Neural cell (in vitro differentiated cells): ENCODE results near the gene SAMMSON. TPM values are rescaled to one million over a fixed set of nuclear protein-coding genes. Genes with fewer than 3 reads are reported as not detected.

Source experiments
- H2AFZ ChIP-seq: fragments of 200-600, 300-800 bp; sonication (generic), shearing (Covaris generic); 2 replicates; pipeline ENCODE4 v1.6.0; 2014; ENCODE audit warnings: low read depth, mild to moderate bottlenecking, antibody characterized with exemption, low read length, moderate library complexity
- H3F3A ChIP-seq: fragments of 200-600 bp; shearing (Covaris generic); 2 replicates; pipeline ENCODE4 v1.6.1; 2016; ENCODE audit warnings: mild to moderate bottlenecking, moderate library complexity, mixed read lengths, antibody characterized with exemption, low read length; ENCODE audit not compliant: insufficient read depth, poor library complexity, severe bottlenecking
- H3K27ac ChIP-seq: fragments of 200-600, 300-800 bp; sonication (generic), shearing (Covaris generic); 2 replicates; pipeline ENCODE4 v1.5.1; 2014; ENCODE audit warnings: mild to moderate bottlenecking, low read length, moderate library complexity
- H3K27me3 ChIP-seq: fragments of 300-800, 200-600 bp; sonication (generic), shearing (Covaris generic); 2 replicates; pipeline ENCODE4 v1.6.0; 2014; ENCODE audit warnings: mild to moderate bottlenecking, low read depth, low read length, moderate library complexity; ENCODE audit not compliant: insufficient read depth
- H3K36me3 ChIP-seq: fragments of 300-800, 200-600 bp; sonication (generic), shearing (Covaris generic); 2 replicates; pipeline ENCODE4 v1.5.1; 2014; ENCODE audit warnings: mild to moderate bottlenecking, antibody characterized with exemption, low read length, moderate library complexity; ENCODE audit not compliant: insufficient read depth
- H3K4me2 ChIP-seq: fragments of 300-800, 200-600 bp; sonication (generic), shearing (Covaris generic); 2 replicates; pipeline ENCODE4 v1.6.0; 2014; ENCODE audit warnings: mild to moderate bottlenecking, low read length
- H3K4me3 ChIP-seq: fragments of 300-800, 200-600 bp; sonication (generic), shearing (Covaris generic); 2 replicates; pipeline ENCODE4 v1.5.1; 2014; ENCODE audit warnings: mild to moderate bottlenecking, low read length, moderate library complexity
- H3K79me2 ChIP-seq: fragments of 200-600 bp; shearing (Covaris generic); replicated peaks from 2 replicates; pipeline ENCODE4 v1.6.0; 2014; ENCODE audit warnings: mild to moderate bottlenecking, low read length, moderate library complexity; ENCODE audit not compliant: insufficient read depth
- H3K9ac ChIP-seq: fragments of 300-800, 200-600 bp; sonication (generic), shearing (Covaris generic); 2 replicates; pipeline ENCODE4 v1.6.1; 2016; ENCODE audit warnings: mild to moderate bottlenecking, low read length, mixed read lengths
- H3K9me2 ChIP-seq: fragments of 200-600 bp; shearing (Covaris generic); 2 replicates; pipeline ENCODE4 v1.6.1; 2016; ENCODE audit warnings: mild to moderate bottlenecking, low read length, mixed read lengths; ENCODE audit not compliant: insufficient read depth
- H3K9me3 ChIP-seq: fragments of 200-600, 300-800 bp; sonication (generic), shearing (Covaris generic); 2 replicates; pipeline ENCODE4 v1.6.1; 2016; ENCODE audit warnings: mild to moderate bottlenecking, mixed run types, low read length, moderate library complexity, mixed read lengths
- H4K20me1 ChIP-seq: fragments of 200-600 bp; shearing (Covaris generic); 2 replicates; pipeline ENCODE4 v1.6.1; 2016; ENCODE audit warnings: mild to moderate bottlenecking, mixed run types; ENCODE audit not compliant: insufficient read depth
- EP300 ChIP-seq: fragments of 450-650 bp; conservative IDR thresholded peaks from 2 replicates; pipeline ENCODE4 v1.6.1; 2014; ENCODE audit warnings: antibody characterized with exemption, mild to moderate bottlenecking, moderate library complexity; ENCODE audit not compliant: poor library complexity, severe bottlenecking
- EZH2 ChIP-seq: fragments of 200-600, 300-800 bp; shearing (Covaris generic), sonication (generic); IDR thresholded peaks from 2 replicates; pipeline ENCODE4 v1.6.1; 2014; ENCODE audit warnings: antibody characterized with exemption, low read length, borderline replicate concordance, mild to moderate bottlenecking; ENCODE audit not compliant: insufficient read depth, poor library complexity, severe bottlenecking
- MXI1 ChIP-seq: fragments of 450-650 bp; conservative IDR thresholded peaks from 2 replicates; pipeline ENCODE4 v1.6.1; 2014; ENCODE audit warnings: antibody characterized with exemption, mild to moderate bottlenecking; ENCODE audit not compliant: poor library complexity, severe bottlenecking
- POLR2AphosphoS5 ChIP-seq: IDR thresholded peaks from 2 replicates; pipeline ENCODE4 v1.6.1; 2012
- RAD21 ChIP-seq: fragments of 450-650 bp; conservative IDR thresholded peaks from 2 replicates; pipeline ENCODE4 v1.6.1; 2014; ENCODE audit warnings: antibody characterized with exemption, mild to moderate bottlenecking, moderate library complexity
- SMC3 ChIP-seq: fragments of 450-650 bp; conservative IDR thresholded peaks from 2 replicates; pipeline ENCODE4 v1.6.1; 2014; ENCODE audit warnings: antibody characterized with exemption, mild to moderate bottlenecking, moderate library complexity; ENCODE audit not compliant: poor library complexity
- TAF1 ChIP-seq: IDR thresholded peaks from 2 replicates; pipeline ENCODE4 v1.6.1; 2012; ENCODE audit warnings: low read depth
- polyA plus RNA-seq: library from polyadenylated mRNA; depleted of rRNA; stranded (reverse); fragments of >200 nt; gene quantifications from 2 replicates; pipeline ENCODE4 v1.2.3, GENCODE V29; 2014
- TF ChIP-seq, protein P1 (sequence below): fragments of 450-650 bp; IDR thresholded peaks from 2 replicates; pipeline ENCODE4 v1.5.1; 2014; ENCODE audit warnings: antibody characterized with exemption, mild to moderate bottlenecking, moderate library complexity; ENCODE audit not compliant: poor library complexity, severe bottlenecking
- TF ChIP-seq, protein P2 (sequence below): IDR thresholded peaks from 2 replicates; pipeline ENCODE4 v1.6.1; 2012; ENCODE audit warnings: borderline replicate concordance

SAMMSON gene
- polyA plus RNA-seq, 1 donor from 2014 or later: not detected

DNA sequence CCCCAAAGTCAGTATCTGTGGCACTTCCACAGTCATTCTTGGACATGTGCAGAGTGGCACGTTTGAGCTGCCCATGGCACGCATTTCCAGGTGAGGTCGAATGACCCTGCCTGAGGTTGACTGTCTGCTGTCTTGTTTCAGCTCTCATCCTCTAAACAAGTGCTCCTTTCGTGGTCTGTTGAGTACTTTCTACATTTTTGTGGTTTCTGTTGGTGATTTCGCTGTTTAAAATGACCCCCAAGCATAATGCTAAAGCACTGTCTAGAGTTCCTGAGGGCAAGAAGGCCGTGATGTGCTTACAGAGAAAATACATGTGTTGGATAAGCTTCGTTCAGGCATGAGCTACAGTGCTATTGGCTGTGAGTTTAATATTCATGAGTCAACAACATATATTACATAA is 40.0 kb upstream of the SAMMSON start:
- no peaks in the 10 kb centered on the region for H3K9me2 ChIP-seq
- H4K20me1 ChIP-seq: no peaks in the 10 kb centered on the region
- no peaks in the 10 kb centered on the region for H3K36me3 ChIP-seq
- no peak overlapping the region for H3K27ac ChIP-seq
- H2AFZ ChIP-seq: no peak overlapping the region
- H3K4me2 ChIP-seq: no peak overlapping the region
- TF ChIP-seq EZH2: no peak
- TF ChIP-seq RAD21: no peak
- TF ChIP-seq SMC3: no peak
- TF ChIP-seq EP300: no peak
- no peak for TF ChIP-seq TAF1
- no peak for TF ChIP-seq POLR2AphosphoS5
- TF ChIP-seq, protein P1, sequence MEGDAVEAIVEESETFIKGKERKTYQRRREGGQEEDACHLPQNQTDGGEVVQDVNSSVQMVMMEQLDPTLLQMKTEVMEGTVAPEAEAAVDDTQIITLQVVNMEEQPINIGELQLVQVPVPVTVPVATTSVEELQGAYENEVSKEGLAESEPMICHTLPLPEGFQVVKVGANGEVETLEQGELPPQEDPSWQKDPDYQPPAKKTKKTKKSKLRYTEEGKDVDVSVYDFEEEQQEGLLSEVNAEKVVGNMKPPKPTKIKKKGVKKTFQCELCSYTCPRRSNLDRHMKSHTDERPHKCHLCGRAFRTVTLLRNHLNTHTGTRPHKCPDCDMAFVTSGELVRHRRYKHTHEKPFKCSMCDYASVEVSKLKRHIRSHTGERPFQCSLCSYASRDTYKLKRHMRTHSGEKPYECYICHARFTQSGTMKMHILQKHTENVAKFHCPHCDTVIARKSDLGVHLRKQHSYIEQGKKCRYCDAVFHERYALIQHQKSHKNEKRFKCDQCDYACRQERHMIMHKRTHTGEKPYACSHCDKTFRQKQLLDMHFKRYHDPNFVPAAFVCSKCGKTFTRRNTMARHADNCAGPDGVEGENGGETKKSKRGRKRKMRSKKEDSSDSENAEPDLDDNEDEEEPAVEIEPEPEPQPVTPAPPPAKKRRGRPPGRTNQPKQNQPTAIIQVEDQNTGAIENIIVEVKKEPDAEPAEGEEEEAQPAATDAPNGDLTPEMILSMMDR: no peak
- TF ChIP-seq MXI1: no peak
- TF ChIP-seq, protein P2, sequence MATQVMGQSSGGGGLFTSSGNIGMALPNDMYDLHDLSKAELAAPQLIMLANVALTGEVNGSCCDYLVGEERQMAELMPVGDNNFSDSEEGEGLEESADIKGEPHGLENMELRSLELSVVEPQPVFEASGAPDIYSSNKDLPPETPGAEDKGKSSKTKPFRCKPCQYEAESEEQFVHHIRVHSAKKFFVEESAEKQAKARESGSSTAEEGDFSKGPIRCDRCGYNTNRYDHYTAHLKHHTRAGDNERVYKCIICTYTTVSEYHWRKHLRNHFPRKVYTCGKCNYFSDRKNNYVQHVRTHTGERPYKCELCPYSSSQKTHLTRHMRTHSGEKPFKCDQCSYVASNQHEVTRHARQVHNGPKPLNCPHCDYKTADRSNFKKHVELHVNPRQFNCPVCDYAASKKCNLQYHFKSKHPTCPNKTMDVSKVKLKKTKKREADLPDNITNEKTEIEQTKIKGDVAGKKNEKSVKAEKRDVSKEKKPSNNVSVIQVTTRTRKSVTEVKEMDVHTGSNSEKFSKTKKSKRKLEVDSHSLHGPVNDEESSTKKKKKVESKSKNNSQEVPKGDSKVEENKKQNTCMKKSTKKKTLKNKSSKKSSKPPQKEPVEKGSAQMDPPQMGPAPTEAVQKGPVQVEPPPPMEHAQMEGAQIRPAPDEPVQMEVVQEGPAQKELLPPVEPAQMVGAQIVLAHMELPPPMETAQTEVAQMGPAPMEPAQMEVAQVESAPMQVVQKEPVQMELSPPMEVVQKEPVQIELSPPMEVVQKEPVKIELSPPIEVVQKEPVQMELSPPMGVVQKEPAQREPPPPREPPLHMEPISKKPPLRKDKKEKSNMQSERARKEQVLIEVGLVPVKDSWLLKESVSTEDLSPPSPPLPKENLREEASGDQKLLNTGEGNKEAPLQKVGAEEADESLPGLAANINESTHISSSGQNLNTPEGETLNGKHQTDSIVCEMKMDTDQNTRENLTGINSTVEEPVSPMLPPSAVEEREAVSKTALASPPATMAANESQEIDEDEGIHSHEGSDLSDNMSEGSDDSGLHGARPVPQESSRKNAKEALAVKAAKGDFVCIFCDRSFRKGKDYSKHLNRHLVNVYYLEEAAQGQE: no peak
- H3K9me3 ChIP-seq: no peaks in the 10 kb centered on the region
- H3F3A ChIP-seq: no peaks in the 10 kb centered on the region
- H3K4me3 ChIP-seq: no peak overlapping the region
- H3K9ac ChIP-seq: no peak overlapping the region
- no peaks in the 10 kb centered on the region for H3K27me3 ChIP-seq
- no peaks in the 10 kb centered on the region for H3K79me2 ChIP-seq

DNA sequence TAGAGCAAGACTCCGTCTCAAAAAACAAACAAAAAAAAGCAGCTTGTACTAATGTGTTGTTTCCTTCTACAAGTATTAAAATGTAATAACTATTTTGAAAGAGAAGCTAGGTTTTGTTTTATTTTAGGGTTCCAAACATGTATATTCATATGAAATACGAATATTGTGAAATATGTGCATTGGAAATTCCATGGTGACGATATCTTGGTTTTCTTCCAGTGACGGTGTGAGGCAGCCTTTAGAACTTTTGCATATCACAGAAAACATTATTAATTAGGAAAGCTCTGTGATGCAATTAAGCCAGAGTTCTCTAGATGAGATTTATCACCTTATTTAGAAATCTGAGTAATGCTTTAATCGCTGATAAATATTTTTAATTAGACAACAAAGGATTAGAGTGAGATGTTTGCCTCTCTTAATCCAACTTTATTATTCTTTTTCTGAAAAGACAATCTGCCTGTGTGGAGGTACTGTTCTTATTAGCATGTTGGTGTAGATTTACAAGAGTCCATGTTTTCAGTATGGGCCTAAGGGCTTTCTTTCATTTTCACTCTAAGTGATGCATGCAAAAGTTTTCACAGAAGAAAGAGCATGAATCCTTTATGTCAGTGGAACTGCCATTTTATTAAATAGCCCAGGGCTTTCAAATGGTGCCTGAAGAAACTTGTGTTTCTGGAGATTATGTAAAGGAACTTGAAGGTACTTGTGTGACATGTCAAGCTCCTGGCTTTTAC is 37.7 kb upstream of the SAMMSON start:
- no peaks in the 10 kb centered on the region for H3K79me2 ChIP-seq
- no peaks in the 10 kb centered on the region for H3K9me3 ChIP-seq
- H3K27ac ChIP-seq: no peak overlapping the region
- no peak overlapping the region for H3K9ac ChIP-seq
- H3K4me3 ChIP-seq: no peak overlapping the region
- H3F3A ChIP-seq: no peaks in the 10 kb centered on the region
- H3K9me2 ChIP-seq: no peaks in the 10 kb centered on the region
- H2AFZ ChIP-seq: no peak overlapping the region
- H3K4me2 ChIP-seq: no peak overlapping the region
- no peaks in the 10 kb centered on the region for H3K36me3 ChIP-seq
- no peaks in the 10 kb centered on the region for H4K20me1 ChIP-seq
- no peaks in the 10 kb centered on the region for H3K27me3 ChIP-seq
- TF ChIP-seq RAD21: no peak
- TF ChIP-seq, protein P1: no peak
- TF ChIP-seq, protein P2: no peak
- TF ChIP-seq POLR2AphosphoS5: no peak
- no peak for TF ChIP-seq MXI1
- TF ChIP-seq SMC3: no peak
- no peak for TF ChIP-seq EP300
- TF ChIP-seq TAF1: no peak
- TF ChIP-seq EZH2: no peak
